GM19193 (cell line): ENCODE measurements around the gene ARHGAP28.

Source experiments
- POLR2A ChIP-seq: IDR thresholded peaks from 4 replicates; pipeline ENCODE4 v1.6.1; 2011; ENCODE audit not compliant: insufficient read depth, insufficient read length; ENCODE audit errors: extremely low read depth

Gene ARHGAP28

GRCh38 chr18:6781796-6782195, 52.3 kb downstream of the ARHGAP28 start:
- no peak for TF ChIP-seq POLR2A

- TF ChIP-seq POLR2A, result no peak
Observed at GRCh38 chr18:6782861-6783260, 53.3 kb downstream of the ARHGAP28 start.

DNA sequence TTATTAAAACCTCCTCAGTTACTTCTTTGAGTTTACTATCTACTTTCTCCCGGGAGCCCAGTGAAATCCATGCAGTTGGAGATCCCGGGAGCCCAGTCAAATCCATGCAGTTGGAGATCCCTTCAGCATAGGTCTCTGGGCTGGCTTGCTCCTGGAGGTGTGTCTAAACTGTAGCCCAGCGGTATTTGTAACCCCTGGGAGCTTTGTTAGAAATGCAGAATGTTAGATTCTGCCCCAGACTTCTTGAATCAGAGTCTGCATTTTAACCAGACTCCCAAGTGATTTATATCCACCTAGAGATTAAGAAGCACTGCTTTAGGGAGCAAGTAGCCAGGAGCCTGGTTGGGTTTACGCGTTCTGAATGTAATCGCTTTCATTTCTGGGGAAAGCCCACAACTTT, 54.5 kb downstream of the ARHGAP28 start:
- TF ChIP-seq POLR2A, result no peak

DNA sequence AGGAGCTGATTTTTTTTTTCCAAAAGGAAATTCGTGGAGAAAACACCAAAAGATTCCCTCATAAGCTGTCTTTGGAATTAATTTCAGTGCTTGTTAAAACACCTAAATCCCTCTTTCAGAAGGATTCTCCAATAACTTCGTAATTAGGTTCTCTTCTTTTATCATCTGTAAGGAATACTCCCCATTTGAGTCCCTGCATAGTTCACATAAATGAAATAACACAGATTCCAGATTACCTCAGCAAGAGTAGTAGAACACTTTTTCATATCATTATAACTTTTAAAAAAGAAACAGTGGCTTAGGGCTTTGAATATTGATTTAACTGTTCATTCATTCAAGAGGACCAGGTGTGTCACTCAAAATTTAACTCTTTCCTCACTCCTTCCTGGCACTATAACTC, 55.5 kb downstream of the ARHGAP28 start:
- no peak for TF ChIP-seq POLR2A

- no peak for TF ChIP-seq POLR2A
Observed at GRCh38 chr18:6785411-6785810, 55.9 kb downstream of the ARHGAP28 start.

GRCh38 chr18:6792391-6792790, 62.9 kb downstream of the ARHGAP28 start:
- no peak for TF ChIP-seq POLR2A

- no peak for TF ChIP-seq POLR2A
Observed at GRCh38 chr18:6793455-6793854, 63.9 kb downstream of the ARHGAP28 start.

DNA sequence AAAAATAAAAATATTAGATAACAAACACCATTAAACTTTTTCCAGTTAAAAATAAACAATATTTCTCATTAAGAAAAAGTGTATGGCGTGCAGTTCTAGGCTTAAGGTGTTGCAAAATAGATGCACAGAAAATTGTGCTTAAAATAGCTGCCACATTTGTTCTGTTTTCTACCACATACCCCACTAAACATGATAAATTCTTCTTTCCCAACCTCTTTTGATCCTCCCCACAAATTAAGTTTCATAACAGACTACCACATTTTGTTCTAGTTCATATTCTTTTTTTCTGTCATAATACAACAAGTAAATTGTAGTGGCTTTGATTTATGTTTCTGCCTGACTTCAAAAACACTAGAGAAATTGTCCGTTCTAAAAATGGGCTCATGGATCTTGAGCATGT, 64.5 kb downstream of the ARHGAP28 start:
- TF ChIP-seq POLR2A, result no peak

DNA sequence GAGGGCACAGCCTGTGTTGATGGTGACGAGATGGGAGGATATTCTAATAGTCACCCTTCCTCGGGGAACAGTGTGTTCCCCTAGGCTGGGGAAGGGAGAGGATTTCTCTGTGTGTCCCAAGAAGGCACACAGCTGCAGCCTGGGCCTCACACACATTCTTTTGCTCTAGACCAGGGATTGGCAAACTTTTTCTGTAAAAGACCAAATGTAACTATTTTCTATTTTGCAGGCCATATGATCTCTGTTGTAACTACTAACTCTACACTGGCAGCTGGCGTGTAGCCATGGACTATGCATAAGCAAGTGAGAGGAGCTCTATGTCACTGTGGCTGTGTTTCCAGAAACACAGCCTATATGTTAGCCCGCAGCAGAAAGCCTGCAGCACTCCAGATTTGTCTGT, 65.8 kb downstream of the ARHGAP28 start:
- TF ChIP-seq POLR2A, result no peak

GRCh38 chr18:6796511-6796910, 67.0 kb downstream of the ARHGAP28 start:
- TF ChIP-seq POLR2A, result no peak

- TF ChIP-seq POLR2A, result no peak
Observed at GRCh38 chr18:6797171-6797570, 67.7 kb downstream of the ARHGAP28 start.

- TF ChIP-seq POLR2A, result no peak
Observed at GRCh38 chr18:6798896-6799295, 69.4 kb downstream of the ARHGAP28 start.

DNA sequence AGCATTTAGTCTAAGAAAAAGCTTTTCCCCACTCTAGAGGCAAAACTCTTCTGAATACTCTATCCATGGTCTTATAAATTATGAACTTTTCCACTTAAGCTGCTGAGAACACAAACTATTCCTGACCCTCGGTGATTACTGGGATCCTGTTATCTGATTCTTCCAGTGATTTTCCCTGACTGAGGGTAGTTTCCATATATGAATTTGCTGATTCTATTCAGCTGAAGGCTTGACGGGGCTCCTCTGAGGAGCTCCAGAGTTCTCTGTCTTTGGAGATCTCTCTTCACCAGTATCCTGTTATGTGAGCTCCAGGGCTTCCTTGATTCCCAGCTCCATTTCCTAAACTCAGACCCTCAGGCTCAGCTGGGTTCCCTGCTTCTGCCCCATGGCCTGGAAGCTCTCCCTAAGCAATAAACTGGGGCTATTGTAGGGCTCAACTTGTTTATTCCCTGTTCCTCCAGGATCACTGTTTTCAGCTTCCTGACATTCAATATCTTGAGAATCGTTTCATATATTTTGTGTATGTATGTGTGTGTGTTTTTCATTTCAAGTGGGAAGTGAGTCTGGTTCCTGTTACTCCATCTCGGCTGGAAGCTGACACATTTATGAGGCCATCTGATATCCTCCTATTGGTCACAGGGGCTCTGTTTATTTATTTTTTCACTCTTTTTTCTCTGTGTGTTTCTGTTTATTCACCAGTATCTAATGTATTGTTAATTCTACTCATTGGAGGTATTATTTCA, 78.2 kb downstream of the ARHGAP28 start:
- TF ChIP-seq POLR2A, result no peak

DNA sequence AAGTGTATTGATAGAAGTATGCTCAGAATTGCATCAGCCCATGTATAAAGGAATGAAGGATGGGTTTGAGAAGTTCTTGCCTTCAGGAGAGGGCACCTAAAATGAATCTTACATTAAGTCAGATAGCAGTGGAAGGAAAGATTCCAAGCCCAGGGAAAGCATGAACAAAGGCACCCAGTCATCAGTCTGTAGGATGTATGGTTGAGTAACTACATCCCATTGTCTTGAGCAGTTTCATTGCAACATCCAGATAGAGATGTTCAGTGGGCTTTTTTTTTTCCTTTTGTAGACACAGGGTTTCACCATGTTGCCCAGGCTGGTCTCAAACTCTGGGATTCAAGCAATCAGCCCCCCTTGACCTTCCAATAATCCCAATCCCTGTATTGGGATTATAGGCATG, 80.7 kb downstream of the ARHGAP28 start:
- no peak for TF ChIP-seq POLR2A

DNA sequence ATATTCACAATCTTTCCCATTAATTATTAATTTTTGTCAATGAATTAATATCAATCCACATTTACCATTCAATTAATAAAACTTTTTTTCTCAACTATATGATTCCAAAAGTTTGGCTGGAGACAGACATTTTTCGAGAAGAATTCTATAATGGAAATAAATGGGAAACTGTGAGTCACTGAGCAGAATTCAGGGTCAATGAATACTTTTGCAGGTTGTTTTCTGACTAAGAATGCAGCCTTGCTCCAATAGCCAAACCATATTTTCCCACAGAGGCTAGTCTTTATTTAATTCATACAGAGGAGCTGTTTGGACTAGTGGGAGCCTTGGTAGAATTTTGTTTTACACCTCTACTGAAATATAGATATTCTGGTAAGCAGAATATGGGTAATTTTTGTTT, 82.3 kb downstream of the ARHGAP28 start:
- no peak for TF ChIP-seq POLR2A

DNA sequence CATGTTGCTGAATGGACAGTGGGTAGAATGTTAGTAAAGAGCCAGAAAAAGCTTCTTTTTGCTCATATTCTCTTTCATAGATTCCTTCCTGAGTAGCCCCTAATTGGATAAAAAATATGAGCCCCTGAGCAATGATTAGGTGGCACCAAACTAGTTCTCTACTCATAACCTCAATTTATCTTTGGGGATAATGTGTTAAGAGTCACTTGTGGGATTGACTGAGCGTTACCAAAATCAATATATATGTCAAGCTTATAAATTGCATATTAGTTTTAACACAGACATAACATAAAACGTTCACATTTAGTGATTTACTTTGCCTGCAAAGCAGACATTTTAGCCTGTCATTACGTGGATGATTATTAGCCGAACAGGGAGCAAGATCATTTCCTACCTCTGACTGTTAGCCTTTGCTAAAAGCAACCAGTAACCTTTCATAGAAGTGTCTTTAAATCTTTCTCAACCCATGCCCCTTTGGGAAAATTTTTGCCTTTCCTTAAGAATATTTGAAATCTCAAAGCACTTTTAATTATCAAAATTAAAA, 85.4 kb downstream of the ARHGAP28 start:
- no peak for TF ChIP-seq POLR2A

DNA sequence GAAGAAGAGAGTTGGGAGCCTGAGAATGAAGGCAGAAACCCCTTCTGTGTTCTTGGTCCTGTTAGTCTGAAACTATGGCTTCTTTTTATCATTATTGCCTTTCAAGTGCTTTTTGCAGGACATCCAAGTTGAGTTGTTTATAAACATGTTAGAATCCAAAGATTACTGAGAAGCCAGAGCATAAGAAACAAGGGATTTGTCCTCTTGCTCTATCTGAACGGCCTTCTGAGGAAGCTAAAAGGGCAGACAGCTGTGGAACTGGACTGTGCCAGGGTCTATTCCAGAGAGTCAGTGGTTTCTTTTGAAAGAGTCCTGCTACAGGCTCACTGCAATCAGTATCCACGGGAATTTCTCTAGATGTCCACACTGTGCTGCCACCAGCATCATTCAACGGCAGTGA, 86.6 kb downstream of the ARHGAP28 start:
- TF ChIP-seq POLR2A, result no peak
